PC-9 (cell line): ENCODE measurements around the gene CMTM5.

Source experiments
- CTCF ChIP-seq: fragments of 200-600 bp; sonication (generic); conservative IDR thresholded peaks from 2 replicates; pipeline ENCODE4 v1.6.1; 2017; ENCODE audit warnings: mixed run types, antibody characterized with exemption, mild to moderate bottlenecking, moderate library complexity
- EZH2 ChIP-seq: fragments of 200-600 bp; sonication (generic); IDR thresholded peaks from 2 replicates; pipeline ENCODE4 v1.8.0; 2017; ENCODE audit warnings: antibody characterized with exemption, low read depth

- TF ChIP-seq CTCF, result no peak
- TF ChIP-seq EZH2, result no peak
Observed at GRCh38 chr14:23376482-23377197, at the start of gene CMTM5.
